HepG2 (cell line): ENCODE measurements around the gene FGD3.

Source experiments
- ASH2L ChIP-seq: fragments of 300-600, 200-600 bp; sonication (generic); IDR thresholded peaks from 2 replicates; pipeline ENCODE4 v1.7.0; 2017; ENCODE audit warnings: low read depth, mild to moderate bottlenecking, moderate library complexity, mixed read lengths, low read length; ENCODE audit not compliant: insufficient read length
- POLR2AphosphoS5 ChIP-seq: IDR thresholded peaks from 2 replicates; pipeline ENCODE4 v1.6.1; 2012; ENCODE audit warnings: low read depth, low read length
- SP1 ChIP-seq, 2 experiments: fragments of 450-650 bp in 1 of 2; sonication (generic) in 1 of 2; formaldehyde crosslinking in 1 of 2; IDR thresholded peaks; 2 replicates each; pipeline versions ENCODE4 v1.4.0 to v1.6.1; 2016 to 2020; ENCODE audit warnings: missing genetic modification reagents in 1 of 2
- ZNF775 ChIP-seq: sonication (generic); formaldehyde crosslinking; IDR thresholded peaks from 2 replicates; pipeline ENCODE4 v1.4.0; 2020; ENCODE audit warnings: missing genetic modification reagents, mild to moderate bottlenecking, moderate library complexity, borderline replicate concordance

DNA sequence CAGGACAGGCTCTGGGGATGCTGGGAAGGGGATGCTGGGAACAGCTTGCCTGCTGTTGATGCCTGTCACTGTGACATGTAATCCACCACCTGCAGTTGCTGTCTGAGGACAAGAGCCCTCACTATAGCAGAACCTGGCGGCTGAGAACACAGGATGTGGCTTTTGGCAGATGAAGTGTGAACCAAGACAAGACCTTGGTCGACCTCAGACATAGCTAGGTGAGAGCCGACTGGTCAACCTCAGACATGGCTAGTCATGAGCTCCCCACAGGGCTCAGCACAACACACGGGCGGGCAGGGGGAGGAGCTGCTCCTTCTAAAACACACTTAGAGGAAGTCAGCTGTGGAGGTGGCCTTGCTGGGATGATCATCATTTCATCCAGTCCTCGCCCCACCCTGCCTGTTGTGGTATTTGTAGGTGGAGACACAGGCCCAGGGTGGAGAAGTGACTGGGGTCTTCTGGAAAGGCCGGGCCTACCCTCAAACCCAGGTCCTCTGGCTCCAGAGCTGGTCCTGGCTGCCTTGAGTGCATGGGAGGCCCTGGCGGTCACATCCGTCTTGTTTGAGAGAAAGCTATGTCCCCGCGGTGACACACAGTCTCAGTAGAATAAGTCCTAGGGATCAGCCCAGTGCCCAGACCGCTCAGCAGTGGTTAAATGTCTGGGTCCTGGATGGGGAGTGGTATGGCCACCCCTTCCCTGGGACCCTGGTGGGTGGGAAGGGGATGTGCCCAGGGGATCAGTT, 117.2 kb downstream of the FGD3 start:
- TF ChIP-seq ASH2L: no peak
- no peak for TF ChIP-seq ZNF775 (CRISPR knock-in tag)
- no peak for TF ChIP-seq SP1 (IDR thresholded peaks at IDR 0.05)
- no peak for TF ChIP-seq SP1 (CRISPR knock-in tag; IDR thresholded peaks at IDR 0.05)
- no peak for TF ChIP-seq POLR2AphosphoS5
